Measurements from ENCODE around the gene SPRR1B. TPM values are rescaled to one million over a fixed set of nuclear protein-coding genes. Genes with fewer than 3 reads are reported as not detected.

The SPRR1B gene
- total RNA-seq, 4 donors from 2014 or later, result not detected

- no peak for TF ChIP-seq CTCF (IDR thresholded peaks at IDR 0.05; ENCODE audit: low read depth)
These were observed 34.2 kb upstream of the SPRR1B start for GRCh38 chr1:152996633-152997400.

- no peak for TF ChIP-seq CTCF (IDR thresholded peaks at IDR 0.05; ENCODE audit: low read depth)
These were observed 33.1 kb upstream of the SPRR1B start for GRCh38 chr1:152997901-152998300.

GRCh38 chr1:152998476-152998875 lies 32.5 kb upstream of the SPRR1B start:
- TF ChIP-seq CTCF (IDR thresholded peaks at IDR 0.05; ENCODE audit: low read depth), result no peak

GRCh38 chr1:152999818-153000217 lies 31.2 kb upstream of the SPRR1B start:
- no peak for TF ChIP-seq CTCF (IDR thresholded peaks at IDR 0.05; ENCODE audit: low read depth)

- no peak for TF ChIP-seq CTCF (IDR thresholded peaks at IDR 0.05; ENCODE audit: low read depth)
These were observed 30.7 kb upstream of the SPRR1B start for GRCh38 chr1:153000294-153000693.

GRCh38 chr1:153001382-153001781 lies 29.6 kb upstream of the SPRR1B start, which contains the start of gene SPRR3:
Gene SPRR3, plus strand, starts transcription at chr1:153001749. Its CDS starts 1,272 bp downstream, at chr1:153003021.
- no peak for TF ChIP-seq CTCF (IDR thresholded peaks at IDR 0.05; ENCODE audit: low read depth)

GRCh38 chr1:153023109-153023508 lies 7.9 kb upstream of the SPRR1B start:
- TF ChIP-seq CTCF (IDR thresholded peaks at IDR 0.05; ENCODE audit: low read depth), result no peak
